Endothelial cell of umbilical vein (primary cell): ENCODE results near the gene PCDH15.

Experiments
- CTCF ChIP-seq, 2 donors: IDR thresholded peaks; 1 replicate in 1 of 2; 2 replicates in 1 of 2; pipeline ENCODE4 v1.5.1; 2011; ENCODE audit warnings: low read length in 2 of 2, mild to moderate bottlenecking in 2 of 2, moderate library complexity in 2 of 2, control low read depth in 1 of 2, inconsistent platforms in 1 of 2, low read depth in 1 of 2; ENCODE audit not compliant: insufficient read depth in 1 of 2; ENCODE audit errors: extremely low read depth in 1 of 2
- EZH2 ChIP-seq: IDR thresholded peaks from 2 replicates; pipeline ENCODE4 v1.6.1; 2012; ENCODE audit warnings: borderline replicate concordance, low read depth, mild to moderate bottlenecking, moderate library complexity, low read length, inconsistent platforms; ENCODE audit not compliant: severe bottlenecking
- JUN ChIP-seq: IDR thresholded peaks from 2 replicates; pipeline ENCODE4 v1.6.1; 2011; ENCODE audit warnings: borderline replicate concordance, low read depth; ENCODE audit not compliant: insufficient read length, insufficient read depth
- MAX ChIP-seq: IDR thresholded peaks from 2 replicates; pipeline ENCODE4 v1.6.1; 2011; ENCODE audit not compliant: insufficient read depth, insufficient read length
- MYC ChIP-seq: IDR thresholded peaks from one replicate; pipeline ENCODE4 v1.6.1; 2011; ENCODE audit warnings: mild to moderate bottlenecking, low read depth, low read length
- POLR2A ChIP-seq: IDR thresholded peaks from 2 replicates; pipeline ENCODE4 v1.6.1; 2012; ENCODE audit warnings: low read depth, mild to moderate bottlenecking, control low read depth, low read length
- POLR2AphosphoS5 ChIP-seq: IDR thresholded peaks from 2 replicates; pipeline ENCODE4 v1.6.1; 2012; ENCODE audit warnings: low read depth, mild to moderate bottlenecking, control low read depth, low read length, moderate library complexity; ENCODE audit not compliant: insufficient read depth

GRCh38 chr10:53918755-53919154 is 882.3 kb downstream of the PCDH15 start:
- TF ChIP-seq CTCF (IDR thresholded peaks at IDR 0.05; ENCODE audit: extremely low read depth in 1 of 2, insufficient read depth in 1 of 2, low read depth in 1 of 2, low read length in 2 of 2) (no peak), POLR2A (no peak), EZH2 (no peak), MAX (no peak), POLR2AphosphoS5 (no peak), JUN (no peak), MYC (no peak)
